IMR-90 (cell line): Measurements from ENCODE around the gene FNDC3B. TPM values are rescaled to one million over a fixed set of nuclear protein-coding genes. Genes with fewer than 3 reads are reported as not detected.

Source experiments
- ATAC-seq: fragments of 200-7000 bp; cut with Tn5 transposase; 2 replicates; pipeline ENCODE4 v1.9.1; 2020; ENCODE audit warnings: low read depth, mild to moderate bottlenecking, moderate library complexity
- BruUV-seq: library from RNA; stranded (reverse); fragments of 400-500 nt; replicated peaks from 2 replicates; lab custom pipeline; 2021; lab: Mats Ljungman, UMichigan
- CTCF ChIA-PET: fragments of 300-600 bp; formaldehyde crosslinking; extraction: SDS; loops from one replicate; lab custom pipeline; 2021; ENCODE audit warnings: antibody characterized with exemption; lab: Yijun Ruan, JAX
- POLR2A ChIA-PET: fragments of 300-600 bp; sonication (Branson Sonifier 250); formaldehyde crosslinking; loops from one replicate; lab custom pipeline; 2022; ENCODE audit warnings: antibody characterized with exemption; ENCODE audit not compliant: unreplicated experiment; lab: Charles Lee
- DNase-seq: peaks from one replicate; pipeline ENCODE4 v3.0.0; 2013
- H2AFZ ChIP-seq: replicated peaks from 2 replicates; pipeline ENCODE3; 2013; ENCODE audit warnings: low read length, mild to moderate bottlenecking; ENCODE audit not compliant: poor library complexity
- H2AK5ac ChIP-seq: 2 replicates; pipeline ENCODE4 v1.6.1; 2013; ENCODE audit warnings: low read depth, low read length, inconsistent platforms
- H2AK9ac ChIP-seq: replicated peaks from 2 replicates; pipeline ENCODE3; 2013; ENCODE audit warnings: mild to moderate bottlenecking, low read depth, low read length, moderate library complexity; ENCODE audit not compliant: poor library complexity
- H2BK120ac ChIP-seq: 2 replicates; pipeline ENCODE4 v1.6.1; 2013; ENCODE audit warnings: low read depth, low read length, inconsistent platforms
- H2BK15ac ChIP-seq: 3 replicates; pipeline ENCODE4 v1.6.1; 2013; ENCODE audit warnings: low read depth, low read length, inconsistent platforms
- H2BK20ac ChIP-seq: 2 replicates; pipeline ENCODE4 v1.6.1; 2013; ENCODE audit warnings: low read depth, mild to moderate bottlenecking, inconsistent platforms, low read length, moderate library complexity
- H2BK5ac ChIP-seq: 2 replicates; pipeline ENCODE4 v1.6.1; 2013; ENCODE audit warnings: mild to moderate bottlenecking, low read depth, low read length, inconsistent platforms; ENCODE audit not compliant: poor library complexity, severe bottlenecking
- H3K14ac ChIP-seq: replicated peaks from 2 replicates; pipeline ENCODE4 v1.6.1; 2013; ENCODE audit warnings: low read depth, low read length, inconsistent platforms
- H3K18ac ChIP-seq: 2 replicates; pipeline ENCODE4 v1.6.1; 2013; ENCODE audit warnings: low read depth, low read length, control low read depth
- H3K23ac ChIP-seq: 2 replicates; pipeline ENCODE4 v1.6.1; 2013; ENCODE audit warnings: low read depth, low read length, inconsistent platforms
- H3K27ac ChIP-seq: 2 replicates; pipeline ENCODE4 v1.5.1; 2013; ENCODE audit warnings: mild to moderate bottlenecking, control low read depth, low read length; ENCODE audit not compliant: insufficient read depth
- H3K27me3 ChIP-seq: 2 replicates; pipeline ENCODE4 v1.6.1; 2013; ENCODE audit warnings: low read length; ENCODE audit not compliant: control insufficient read depth, insufficient read depth
- H3K36me3 ChIP-seq: 2 replicates; pipeline ENCODE4 v1.6.1; 2013; ENCODE audit warnings: low read length, mixed read lengths; ENCODE audit not compliant: control insufficient read depth, insufficient read depth
- H3K4ac ChIP-seq: 2 replicates; pipeline ENCODE4 v1.6.1; 2013; ENCODE audit warnings: low read depth, low read length, inconsistent platforms
- H3K4me1 ChIP-seq: 2 replicates; pipeline ENCODE4 v1.6.1; 2013; ENCODE audit warnings: low read length, mixed read lengths; ENCODE audit not compliant: control insufficient read depth, insufficient read depth
- H3K4me2 ChIP-seq: 2 replicates; pipeline ENCODE4 v1.6.1; 2013; ENCODE audit warnings: low read depth, mild to moderate bottlenecking, control low read depth, low read length, moderate library complexity
- H3K4me3 ChIP-seq: 2 replicates; pipeline ENCODE4 v1.5.1; 2013; ENCODE audit warnings: low read depth, mild to moderate bottlenecking, control low read depth, low read length, moderate library complexity; ENCODE audit not compliant: insufficient read depth
- H3K56ac ChIP-seq: 2 replicates; pipeline ENCODE4 v1.6.1; 2013; ENCODE audit warnings: low read length, inconsistent platforms; ENCODE audit not compliant: insufficient read depth; ENCODE audit errors: extremely low read depth
- H3K79me1 ChIP-seq, 2 experiments: 2 replicates each; pipeline ENCODE4 v1.6.1; 2013; ENCODE audit warnings: low read length in 2 of 2, inconsistent platforms in 1 of 2, low read depth in 1 of 2
- H3K9ac ChIP-seq: 2 replicates; pipeline ENCODE4 v1.6.1; 2013; ENCODE audit warnings: low read depth, low read length, control low read depth
- H3K9me1 ChIP-seq: 2 replicates; pipeline ENCODE4 v1.6.1; 2013; ENCODE audit warnings: low read length, inconsistent platforms; ENCODE audit not compliant: insufficient read depth
- H3K9me3 ChIP-seq: 2 replicates; pipeline ENCODE4 v1.6.1; 2013; ENCODE audit warnings: low read length; ENCODE audit not compliant: control insufficient read depth, insufficient read depth
- H4K20me1 ChIP-seq: 2 replicates; pipeline ENCODE4 v1.6.1; 2013; ENCODE audit warnings: low read length, inconsistent platforms; ENCODE audit not compliant: insufficient read depth
- H4K5ac ChIP-seq: 2 replicates; pipeline ENCODE4 v1.6.1; 2013; ENCODE audit warnings: mild to moderate bottlenecking, low read depth, low read length, control low read depth
- H4K8ac ChIP-seq, 2 experiments: 2 replicates each; pipeline ENCODE4 v1.6.1; 2013; ENCODE audit warnings: low read depth in 2 of 2, low read length in 2 of 2, control low read depth in 1 of 2, inconsistent platforms in 1 of 2
- H4K91ac ChIP-seq: 2 replicates; pipeline ENCODE4 v1.6.1; 2013; ENCODE audit warnings: low read depth, low read length, inconsistent platforms; ENCODE audit not compliant: insufficient read depth
- BHLHE40 ChIP-seq: fragments of 150-350 bp; IDR thresholded peaks from 2 replicates; pipeline ENCODE4 v1.6.1; 2016; ENCODE audit warnings: mild to moderate bottlenecking, low read depth, low read length
- CEBPB ChIP-seq: IDR thresholded peaks from 2 replicates; pipeline ENCODE4 v1.6.1; 2012; ENCODE audit warnings: low read depth, low read length, improper control_type of control experiment
- CHD1 ChIP-seq: IDR thresholded peaks from 2 replicates; pipeline ENCODE4 v1.6.1; 2012; ENCODE audit warnings: low read depth, low read length, improper control_type of control experiment
- CTCF ChIP-seq: conservative IDR thresholded peaks from 2 replicates; pipeline ENCODE4 v1.5.1; 2012; ENCODE audit warnings: mild to moderate bottlenecking, low read depth, low read length, improper control_type of control experiment
- ELK1 ChIP-seq: fragments of 150-350 bp; IDR thresholded peaks from 2 replicates; pipeline ENCODE4 v1.6.1; 2016; ENCODE audit warnings: low read depth, mild to moderate bottlenecking, low read length, moderate library complexity, borderline replicate concordance
- FOS ChIP-seq: fragments of 150-350 bp; IDR thresholded peaks from 2 replicates; pipeline ENCODE4 v1.6.1; 2016; ENCODE audit warnings: low read depth, low read length
- MAFK ChIP-seq: IDR thresholded peaks from 2 replicates; pipeline ENCODE4 v1.6.1; 2012; ENCODE audit warnings: low read depth, low read length, improper control_type of control experiment
- MAZ ChIP-seq: IDR thresholded peaks from 2 replicates; pipeline ENCODE4 v1.6.1; 2012; ENCODE audit warnings: low read depth, mild to moderate bottlenecking, low read length, improper control_type of control experiment, moderate library complexity, borderline replicate concordance
- MXI1 ChIP-seq: IDR thresholded peaks from 2 replicates; pipeline ENCODE4 v1.6.1; 2012; ENCODE audit warnings: low read depth, mild to moderate bottlenecking, low read length, moderate library complexity, borderline replicate concordance
- NFE2L2 ChIP-seq: fragments of 150-350 bp; IDR thresholded peaks from 2 replicates; pipeline ENCODE4 v1.6.1; 2016; ENCODE audit warnings: low read depth, mild to moderate bottlenecking, low read length
- POLR2A ChIP-seq: IDR thresholded peaks from 2 replicates; pipeline ENCODE4 v1.6.1; 2012; ENCODE audit warnings: mild to moderate bottlenecking, low read depth, low read length
- RAD21 ChIP-seq: IDR thresholded peaks from 2 replicates; pipeline ENCODE4 v1.6.1; 2012; ENCODE audit warnings: low read length, improper control_type of control experiment
- RCOR1 ChIP-seq: IDR thresholded peaks from 2 replicates; pipeline ENCODE4 v1.6.1; 2012; ENCODE audit warnings: mild to moderate bottlenecking, low read length, improper control_type of control experiment; ENCODE audit not compliant: insufficient replicate concordance
- RFX5 ChIP-seq: IDR thresholded peaks from 2 replicates; pipeline ENCODE4 v1.8.0; 2012; ENCODE audit warnings: low read depth, mild to moderate bottlenecking, low read length, moderate library complexity
- SMC3 ChIP-seq: fragments of 150-350 bp; IDR thresholded peaks from 2 replicates; pipeline ENCODE4 v1.6.1; 2016; ENCODE audit warnings: low read depth, mild to moderate bottlenecking, antibody characterized with exemption, low read length, moderate library complexity
- USF2 ChIP-seq: fragments of 150-350 bp; IDR thresholded peaks from 2 replicates; pipeline ENCODE4 v1.6.1; 2017; ENCODE audit warnings: mild to moderate bottlenecking, antibody characterized with exemption, low read length, low read depth
- WGBS, 2 experiments: methylation state at CpG; one replicate each; pipeline versions ENCODE4 v1.1.5 to v1.1.7; 2013; ENCODE audit warnings: missing lambda C conversion rate in 2 of 2; ENCODE audit not compliant: insufficient read length in 1 of 2; ENCODE audit errors: extremely low coverage in 2 of 2; 5-methylcytosine and 5-hydroxymethylcytosine counted together
- dilution Hi-C: fragments of 300-500 bp; cut with HindIII; formaldehyde crosslinking; loops from one replicate; pipeline ENCODE4 v1.14.3; 2018; ENCODE audit warnings: low sequenced_read_pairs; ENCODE audit not compliant: unreplicated experiment
- in situ Hi-C: fragments of 300-500 bp; cut with MboI; formaldehyde crosslinking; loops from 3 replicates; pipeline ENCODE4 v1.14.3; 2019; ENCODE audit warnings: low sequenced_read_pairs, inconsistent platforms, mixed read lengths
- intact Hi-C: fragments of 100-400 bp; cut with micrococcal nuclease; formaldehyde crosslinking; loops from 2 replicates; pipeline ENCODE4 v1.10.0; 2022
- polyA plus RNA-seq, 3 experiments: library from polyadenylated mRNA; depleted of rRNA; stranded (reverse); fragments of >200 nt; gene quantifications; 2 replicates each; pipeline ENCODE4 v1.2.3, GENCODE V29; 2012; ENCODE audit warnings: low replicate concordance in 1 of 3
- total RNA-seq: library from RNA; depleted of rRNA; stranded (reverse); fragments of >200 nt; gene quantifications from 2 replicates; pipeline ENCODE4 v1.2.3, GENCODE V29; 2012

Gene FNDC3B
- total and polyA plus RNA-seq, 2 of the 4 experiments (the other 2 are of a cell fraction) = 23.9 to 150 TPM

DNA sequence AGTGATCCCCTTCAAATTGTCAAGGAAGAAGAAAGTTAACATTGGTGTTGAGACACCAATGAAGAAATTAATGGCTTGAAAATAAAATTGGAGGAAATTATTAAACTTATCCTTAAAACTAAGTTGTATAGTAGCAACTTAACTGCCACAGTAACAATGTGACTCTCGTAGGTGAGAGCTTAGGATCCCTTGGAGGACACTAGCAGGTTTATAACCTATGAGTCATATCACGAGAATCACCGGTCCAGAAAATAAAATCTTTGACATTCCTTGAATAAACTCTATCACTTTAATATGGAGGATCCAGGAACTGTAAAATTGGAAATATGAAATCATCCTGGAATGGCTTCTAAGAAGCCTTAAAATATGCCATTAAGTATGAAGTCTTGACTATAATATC lies 406.8 kb downstream of the FNDC3B start:
- BruUV-seq = no TSS peak
- no peaks in the 10 kb centered on the region for H3K36me3 ChIP-seq
- no peak overlapping the region for H4K5ac ChIP-seq
- intact Hi-C loops (no loop called here), dilution Hi-C loops (no loop called here), in situ Hi-C loops (no loop called here)
- ChIA-PET POLR2A (no interaction called here), CTCF (no interaction called here)
- H2AFZ ChIP-seq = no peak overlapping the region
- peaks cover 51% of the 10 kb centered on the region for H3K27me3 ChIP-seq
- H4K8ac ChIP-seq = no peak overlapping the region
- DNase-seq (no peak), ATAC-seq (no peak)
- WGBS, 2 experiments = no CpG with 5 or more reads among the region's 3 CpGs
- no peak for TF ChIP-seq CEBPB
- no peak for TF ChIP-seq FOS
- TF ChIP-seq SMC3 = no peak
- no peak for TF ChIP-seq MAZ
- no peak for TF ChIP-seq ELK1
- no peak for TF ChIP-seq POLR2A
- no peak for TF ChIP-seq BHLHE40
- TF ChIP-seq RAD21 = no peak
- TF ChIP-seq MAFK = no peak
- TF ChIP-seq CTCF = no peak
- TF ChIP-seq RCOR1 = no peak
- no peak for TF ChIP-seq MXI1
- TF ChIP-seq CHD1 = no peak
- TF ChIP-seq NFE2L2 = no peak
- no peak for TF ChIP-seq RFX5
- no peak for TF ChIP-seq USF2
- H3K9me1 ChIP-seq = no peaks in the 10 kb centered on the region
- H3K4me1 ChIP-seq = no peaks in the 10 kb centered on the region
- no peak overlapping the region for H3K4me3 ChIP-seq
- no peak overlapping the region for H2AK5ac ChIP-seq
- H3K14ac ChIP-seq = no peak overlapping the region
- H2AK9ac ChIP-seq = no peak overlapping the region
- H3K9ac ChIP-seq = no peak overlapping the region
- H3K18ac ChIP-seq = no peak overlapping the region
- no peak overlapping the region for H4K91ac ChIP-seq
- no peak overlapping the region for H2BK15ac ChIP-seq
- H3K4me2 ChIP-seq = no peak overlapping the region
- no peaks in the 10 kb centered on the region for H3K79me1 ChIP-seq
- H3K9me3 ChIP-seq = peaks cover 17% of the 10 kb centered on the region
- no peak overlapping the region for H2BK120ac ChIP-seq
- H3K56ac ChIP-seq = no peak overlapping the region
- H3K4ac ChIP-seq = no peak overlapping the region
- no peak overlapping the region for H3K27ac ChIP-seq
- H3K23ac ChIP-seq = no peak overlapping the region
- H4K20me1 ChIP-seq = peaks cover 3% of the 10 kb centered on the region; the same call in 1 of the 2 replicates
- H2BK5ac ChIP-seq = no peak overlapping the region
- no peak overlapping the region for H2BK20ac ChIP-seq
